Tibial nerve (tissue), 4 donors: ENCODE measurements around the gene KAZN. TPM values are rescaled to one million over a fixed set of nuclear protein-coding genes. Genes with fewer than 3 reads are reported as not detected.
A peak's percentile ranks its signal among the peaks of the same experiment; 100 is the strongest.

ENCODE experiments used
- DNase-seq, 2 donors: peaks; one replicate each; pipeline ENCODE4 v3.0.0-alpha.2; 2019; ENCODE audit warnings: low spot score in 2 of 2
- H3K27ac ChIP-seq, 4 donors: fragments of 200-600 bp; sonication (generic) in 3 of 4; one replicate each; pipeline ENCODE4 v1.5.1; 2017 to 2019; ENCODE audit warnings: mild to moderate bottlenecking in 1 of 4
- H3K27me3 ChIP-seq, 2 donors: fragments of 200-600 bp; sonication (generic) in 1 of 2; one replicate each; pipeline versions ENCODE4 v1.5.1 to v1.6.0; 2017 to 2019
- H3K36me3 ChIP-seq, 3 donors: fragments of 200-600 bp; sonication (generic); one replicate each; pipeline ENCODE4 v1.5.1; 2018 to 2019
- H3K4me1 ChIP-seq, 4 donors: fragments of 200-600 bp; sonication (generic) in 3 of 4; one replicate each; pipeline ENCODE4 v1.5.1; 2017 to 2019
- H3K4me3 ChIP-seq, 4 donors: fragments of 200-600 bp; sonication (generic) in 3 of 4; one replicate each; pipeline ENCODE4 v1.5.1; 2017 to 2019; ENCODE audit warnings: mild to moderate bottlenecking in 1 of 4, moderate library complexity in 1 of 4
- H3K9me3 ChIP-seq, 4 donors: fragments of 200-600 bp; sonication (generic) in 3 of 4; one replicate each; pipeline ENCODE4 v1.5.1; 2017 to 2019
- EP300 ChIP-seq, 2 donors: sonication (generic); formaldehyde crosslinking; IDR thresholded peaks; one replicate each; pipeline ENCODE4 v1.6.1; 2017; ENCODE audit warnings: antibody characterized with exemption in 2 of 2, mild to moderate bottlenecking in 1 of 2
- POLR2A ChIP-seq, 2 donors: fragments of 450-650 bp; IDR thresholded peaks; one replicate each; pipeline ENCODE4 v1.6.1; 2017; ENCODE audit warnings: antibody characterized with exemption in 2 of 2, mild to moderate bottlenecking in 2 of 2, moderate library complexity in 2 of 2
- WGBS, 2 donors: methylation state at CpG; one replicate each; pipeline ENCODE4 v1.1.5; 2018; 5-methylcytosine and 5-hydroxymethylcytosine counted together
- total RNA-seq, 4 donors: library from RNA; depleted of rRNA; stranded (reverse); fragments of >200 nt; gene quantifications; one replicate each; pipeline ENCODE4 v1.1.0, GENCODE V29; 2016
- TF ChIP-seq, protein P1 (sequence below), 5 experiments: fragments of 200-600 bp in 3 of 5; fragments of 450-650 bp in 2 of 5; sonication (generic) in 3 of 5; IDR thresholded peaks; one replicate each; pipeline ENCODE4 v1.5.1; 2016 to 2019; ENCODE audit warnings: antibody characterized with exemption in 5 of 5, mild to moderate bottlenecking in 3 of 5, moderate library complexity in 2 of 5

KAZN gene
- total RNA-seq, 4 donors from 2014 or later: 16.0 to 29.2 (median 22.2) TPM

DNA sequence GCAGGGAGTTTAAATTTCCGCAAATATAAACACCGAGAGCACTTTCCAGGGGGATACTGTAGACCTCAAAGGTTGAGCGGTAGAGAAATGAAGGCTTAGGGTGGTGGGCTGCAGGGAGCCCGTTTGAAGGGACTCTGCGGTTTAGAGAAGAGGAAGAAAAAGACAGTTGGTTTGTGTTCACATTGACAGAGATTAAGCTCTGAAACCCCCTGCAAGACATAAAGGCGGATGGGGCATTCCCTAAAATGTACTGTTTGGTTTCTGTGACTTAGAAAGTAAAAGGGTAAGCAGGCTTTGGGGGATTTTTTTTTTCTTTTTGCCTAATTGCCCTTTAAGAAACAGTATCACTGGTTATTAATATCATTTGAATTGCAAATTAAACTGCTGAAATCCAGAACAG, 1.3 kb downstream of the KAZN start:
- TF ChIP-seq POLR2A (IDR thresholded peaks at IDR 0.05) (no peak), EP300 (IDR thresholded peaks at IDR 0.05) (no peak)
- TF ChIP-seq, protein P1, sequence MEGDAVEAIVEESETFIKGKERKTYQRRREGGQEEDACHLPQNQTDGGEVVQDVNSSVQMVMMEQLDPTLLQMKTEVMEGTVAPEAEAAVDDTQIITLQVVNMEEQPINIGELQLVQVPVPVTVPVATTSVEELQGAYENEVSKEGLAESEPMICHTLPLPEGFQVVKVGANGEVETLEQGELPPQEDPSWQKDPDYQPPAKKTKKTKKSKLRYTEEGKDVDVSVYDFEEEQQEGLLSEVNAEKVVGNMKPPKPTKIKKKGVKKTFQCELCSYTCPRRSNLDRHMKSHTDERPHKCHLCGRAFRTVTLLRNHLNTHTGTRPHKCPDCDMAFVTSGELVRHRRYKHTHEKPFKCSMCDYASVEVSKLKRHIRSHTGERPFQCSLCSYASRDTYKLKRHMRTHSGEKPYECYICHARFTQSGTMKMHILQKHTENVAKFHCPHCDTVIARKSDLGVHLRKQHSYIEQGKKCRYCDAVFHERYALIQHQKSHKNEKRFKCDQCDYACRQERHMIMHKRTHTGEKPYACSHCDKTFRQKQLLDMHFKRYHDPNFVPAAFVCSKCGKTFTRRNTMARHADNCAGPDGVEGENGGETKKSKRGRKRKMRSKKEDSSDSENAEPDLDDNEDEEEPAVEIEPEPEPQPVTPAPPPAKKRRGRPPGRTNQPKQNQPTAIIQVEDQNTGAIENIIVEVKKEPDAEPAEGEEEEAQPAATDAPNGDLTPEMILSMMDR (IDR thresholded peaks at IDR 0.05): no peak
- Histone ChIP-seq H3K9me3 (no peaks in the 10 kb centered on the region), H3K27me3 (peaks cover 3 to 69% of the 10 kb centered on the region in 2 donors), H3K36me3 (no peaks in the 10 kb centered on the region), H3K4me1 (peaks cover 0 to 31% (median 0%) of the 10 kb centered on the region in 4 donors), H3K4me3 (peak overlapping the region in 3 of 4 donors; percentile 20 to 55 (median 24)), H3K27ac (peak overlapping the region in 1 of 4 donors; percentile 83)
- 26 to 28% methylated on average over 6 of the region's 6 CpGs for WGBS, 2 donors
- DNase-seq: no peak

DNA sequence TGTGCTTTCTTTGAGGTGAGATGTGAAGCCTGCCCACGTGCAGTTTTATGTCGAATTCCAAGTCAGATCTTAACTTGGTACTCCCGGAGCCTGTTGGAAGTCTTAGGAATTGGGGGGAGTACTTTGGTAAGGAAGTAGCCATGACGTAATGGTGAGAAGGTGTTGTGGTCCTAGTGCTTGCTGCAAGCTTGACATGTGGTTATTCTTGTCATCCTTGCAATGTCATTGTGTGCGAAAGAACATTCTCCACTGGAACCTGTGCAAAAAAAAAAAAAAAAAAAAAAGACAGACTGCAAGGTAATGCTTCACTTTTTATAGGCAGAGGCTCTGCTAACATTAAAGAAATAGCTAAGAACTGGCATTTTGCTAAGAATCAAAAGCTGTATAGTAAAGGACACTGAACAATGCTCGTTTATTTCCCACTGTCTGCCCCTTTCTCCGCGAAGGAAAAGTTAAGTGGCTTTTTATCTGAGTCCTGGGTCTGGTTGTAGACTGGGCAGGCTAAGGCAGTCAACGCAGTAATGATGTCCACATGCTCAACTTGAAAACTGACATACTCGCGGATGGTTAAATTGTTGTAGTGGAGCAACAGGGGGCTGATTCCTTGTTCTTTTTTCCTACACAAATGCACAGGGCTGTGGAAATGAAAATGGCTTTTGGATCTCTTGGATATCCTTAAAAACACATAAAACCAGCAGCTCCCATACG, 2.1 kb downstream of the KAZN start:
- Histone ChIP-seq H3K9me3 (no peaks in the 10 kb centered on the region), H3K36me3 (no peaks in the 10 kb centered on the region), H3K27me3 (peaks cover 3 to 69% of the 10 kb centered on the region in 2 donors), H3K27ac (peak overlapping the region in 1 of 4 donors; percentile 83), H3K4me3 (peak overlapping the region in 1 of 4 donors; percentile 55), H3K4me1 (peaks cover 0 to 31% (median 0%) of the 10 kb centered on the region in 4 donors)
- no peak for DNase-seq
- TF ChIP-seq, protein P1 (IDR thresholded peaks at IDR 0.05): no peak
- no peak for TF ChIP-seq POLR2A (IDR thresholded peaks at IDR 0.05)
- no peak for TF ChIP-seq EP300 (IDR thresholded peaks at IDR 0.05)
- 36 to 44% methylated on average over 12 of the region's 12 CpGs for WGBS, 2 donors

DNA sequence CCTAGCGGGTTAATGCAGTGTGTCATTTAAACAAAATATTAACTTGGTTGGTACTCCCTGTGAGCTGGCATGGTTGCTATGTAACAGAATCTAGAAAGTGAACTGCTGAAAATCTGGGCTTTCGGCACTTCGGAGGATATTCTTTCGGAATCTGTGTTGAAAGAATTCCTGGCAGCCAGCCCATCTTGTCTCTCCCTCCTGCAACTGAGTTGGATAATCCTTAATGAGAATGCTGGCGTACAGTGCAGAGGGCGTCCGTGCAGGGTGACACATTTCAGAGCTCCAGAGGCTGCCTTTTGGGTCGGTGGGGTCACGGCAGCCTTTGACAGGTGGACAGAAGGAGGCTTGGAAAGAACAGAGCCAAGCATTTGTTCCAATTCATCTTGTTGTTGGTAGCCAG, 3.7 kb downstream of the KAZN start:
- Histone ChIP-seq H3K4me3 (peak overlapping the region in 1 of 4 donors; percentile 11), H3K27me3 (peaks cover 3 to 55% of the 10 kb centered on the region in 2 donors), H3K4me1 (peaks cover 0 to 31% (median 0%) of the 10 kb centered on the region in 4 donors), H3K36me3 (no peaks in the 10 kb centered on the region), H3K27ac (no peak overlapping the region), H3K9me3 (no peaks in the 10 kb centered on the region)
- TF ChIP-seq POLR2A (IDR thresholded peaks at IDR 0.05): no peak
- TF ChIP-seq, protein P1 (IDR thresholded peaks at IDR 0.05): no peak
- TF ChIP-seq EP300 (IDR thresholded peaks at IDR 0.05): no peak
- 20 to 25% methylated on average over 9 of the region's 9 CpGs for WGBS, 2 donors
- peak; percentile 33 to 73 for DNase-seq

DNA sequence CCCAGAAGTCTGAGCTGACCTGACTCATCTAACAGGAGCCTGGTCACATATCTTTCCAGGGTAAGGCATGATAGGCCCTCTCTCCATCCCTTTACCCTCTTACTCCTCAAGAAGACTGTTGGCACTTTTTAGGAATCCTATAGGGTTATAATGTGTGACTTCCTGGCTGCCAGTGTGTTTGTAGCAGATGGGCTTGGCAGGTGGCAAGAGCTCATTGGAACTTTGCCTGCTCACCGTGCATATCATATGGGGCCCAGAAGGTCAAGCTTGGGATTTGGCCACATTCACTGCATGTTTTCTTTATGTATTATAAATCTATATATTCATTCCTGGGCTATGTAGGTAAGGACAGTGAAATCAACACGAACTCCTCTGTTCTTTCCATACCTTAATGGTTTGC, 5.2 kb downstream of the KAZN start:
- TF ChIP-seq, protein P1 (IDR thresholded peaks at IDR 0.05): no peak
- no peak for TF ChIP-seq EP300 (IDR thresholded peaks at IDR 0.05)
- no peak for TF ChIP-seq POLR2A (IDR thresholded peaks at IDR 0.05)
- Histone ChIP-seq H3K36me3 (no peaks in the 10 kb centered on the region), H3K9me3 (no peaks in the 10 kb centered on the region), H3K27me3 (peaks cover 3 to 41% of the 10 kb centered on the region in 2 donors), H3K4me3 (no peak overlapping the region), H3K4me1 (peaks cover 0 to 20% (median 0%) of the 10 kb centered on the region in 4 donors), H3K27ac (no peak overlapping the region)
- no peak for DNase-seq
- WGBS, 2 donors: 85 to 97% methylated on average over 2 of the region's 2 CpGs

DNA sequence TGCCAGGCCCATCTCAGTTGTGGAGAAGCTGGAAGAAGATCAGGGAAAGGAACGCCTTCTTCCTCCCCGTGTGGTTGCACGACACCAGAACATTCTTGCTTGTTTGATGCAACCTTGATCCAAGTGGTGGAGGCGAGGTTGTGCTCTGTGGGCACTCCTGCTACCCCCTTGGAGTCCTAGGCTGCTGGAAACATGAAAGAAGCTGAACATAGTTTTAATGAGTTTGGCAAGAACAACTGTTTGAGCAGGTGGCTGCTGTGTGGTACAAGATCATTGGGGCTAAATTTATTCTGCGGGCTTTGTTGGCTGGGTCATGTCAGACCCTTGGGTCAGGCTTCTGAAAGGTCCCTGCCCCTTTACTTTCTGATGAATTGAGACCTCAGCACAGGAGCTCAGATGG, 5.9 kb downstream of the KAZN start:
- Histone ChIP-seq H3K27ac (no peak overlapping the region), H3K27me3 (peaks cover 3 to 33% of the 10 kb centered on the region in 2 donors), H3K4me3 (no peak overlapping the region), H3K9me3 (no peaks in the 10 kb centered on the region), H3K36me3 (no peaks in the 10 kb centered on the region), H3K4me1 (peaks cover 0 to 12% (median 0%) of the 10 kb centered on the region in 4 donors)
- TF ChIP-seq EP300 (IDR thresholded peaks at IDR 0.05): no peak
- DNase-seq: no peak
- 87 to 94% methylated on average over 5 of the region's 5 CpGs for WGBS, 2 donors
